GM21529 (cell line): Measurements from ENCODE around the gene SEMA4D.

Experiments
- ATAC-seq: cut with Tn5 transposase; IDR thresholded peaks from one replicate; pipeline ENCODE4 v1.9.1; 2021; ENCODE audit not compliant: unreplicated experiment

SEMA4D gene

GRCh38 chr9:89448381-89448780 lies 49.5 kb downstream of the SEMA4D start:
- no peak for ATAC-seq

- ATAC-seq: no peak
Observed at GRCh38 chr9:89447416-89447815, 50.5 kb downstream of the SEMA4D start.

GRCh38 chr9:89446961-89447310 lies 51.0 kb downstream of the SEMA4D start:
- ATAC-seq: no peak

GRCh38 chr9:89446261-89446960 lies 51.5 kb downstream of the SEMA4D start:
- no peak for ATAC-seq

- no peak for ATAC-seq
Observed at GRCh38 chr9:89445801-89446251, 52.1 kb downstream of the SEMA4D start.

GRCh38 chr9:89444925-89445765 lies 52.8 kb downstream of the SEMA4D start:
- no peak for ATAC-seq

GRCh38 chr9:89444274-89444673 lies 53.6 kb downstream of the SEMA4D start:
- no peak for ATAC-seq

GRCh38 chr9:89442981-89443814 lies 54.7 kb downstream of the SEMA4D start:
- peak; percentile 60 for ATAC-seq

- ATAC-seq: peak; percentile 52
Observed at GRCh38 chr9:89442501-89442978, 55.4 kb downstream of the SEMA4D start.

GRCh38 chr9:89441986-89442385 lies 55.9 kb downstream of the SEMA4D start:
- ATAC-seq: no peak

GRCh38 chr9:89441655-89441970 lies 56.3 kb downstream of the SEMA4D start:
- no peak for ATAC-seq

- ATAC-seq: no peak
Observed at GRCh38 chr9:89440951-89441654, 56.8 kb downstream of the SEMA4D start.

GRCh38 chr9:89440548-89440947 lies 57.4 kb downstream of the SEMA4D start:
- ATAC-seq: no peak

- ATAC-seq: no peak
Observed at GRCh38 chr9:89440046-89440445, 57.9 kb downstream of the SEMA4D start.

GRCh38 chr9:89439571-89439970 lies 58.3 kb downstream of the SEMA4D start:
- no peak for ATAC-seq

- no peak for ATAC-seq
Observed at GRCh38 chr9:89438194-89438593, 59.7 kb downstream of the SEMA4D start.

- ATAC-seq: no peak
Observed at GRCh38 chr9:89437772-89438171, 60.1 kb downstream of the SEMA4D start.

GRCh38 chr9:89436963-89437625 lies 60.8 kb downstream of the SEMA4D start:
- peak; percentile 43 for ATAC-seq

- no peak for ATAC-seq
Observed at GRCh38 chr9:89436326-89436725, 61.6 kb downstream of the SEMA4D start.

GRCh38 chr9:89435071-89435823 lies 62.7 kb downstream of the SEMA4D start:
- ATAC-seq: no peak
